ENCODE results near the gene SMTNL2. TPM values are rescaled to one million over a fixed set of nuclear protein-coding genes. Genes with fewer than 3 reads are reported as not detected.

The SMTNL2 gene
- polyA plus RNA-seq (ENCODE audit: insufficient read length in 4 of 4), result 10 to 100 TPM; 55.0 to 66.4 (median 60.5) TPM

DNA sequence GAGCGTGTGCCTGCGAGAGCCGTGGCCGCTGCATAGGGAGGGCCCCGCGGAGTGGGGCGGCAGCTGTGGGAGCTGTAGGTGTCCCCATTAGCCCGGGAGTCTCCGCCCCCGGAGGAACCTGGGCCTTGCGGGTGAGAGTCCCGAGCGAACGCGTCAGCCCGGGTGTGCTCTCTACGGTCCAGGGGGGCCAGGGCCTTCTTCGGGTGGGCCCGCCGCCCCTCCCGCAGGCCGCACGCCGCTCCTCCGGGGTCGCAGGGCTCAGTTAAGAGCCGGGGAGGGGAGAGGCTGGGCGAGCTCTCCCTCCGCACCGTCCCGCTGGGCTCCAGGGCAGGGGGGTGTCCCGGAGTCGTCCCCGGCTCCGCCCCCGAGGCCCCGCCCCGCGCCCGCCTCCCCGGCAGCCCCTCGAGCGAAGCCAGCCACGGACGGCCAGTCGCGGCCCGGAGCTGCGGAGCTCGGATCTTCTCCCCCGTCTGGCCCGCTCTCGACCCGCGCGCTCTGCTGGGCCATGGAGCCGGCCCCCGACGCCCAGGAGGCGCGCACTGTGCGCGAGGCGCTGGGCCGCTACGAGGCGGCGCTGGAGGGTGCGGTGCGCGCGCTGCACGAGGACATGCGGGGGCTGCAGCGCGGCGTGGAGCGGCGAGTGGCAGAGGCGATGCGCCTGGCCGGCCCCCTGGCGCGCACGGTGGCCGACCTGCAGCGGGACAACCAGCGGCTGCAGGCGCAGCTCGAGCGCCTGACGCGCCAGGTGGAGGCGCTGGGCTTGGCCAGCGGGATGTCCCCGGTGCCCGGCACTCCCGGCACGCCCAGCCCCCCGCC lies at the start of gene SMTNL2:
TSS of gene SMTNL2 (plus strand) at position 429 of the 816 bp plus-strand sequence. CDS start at position 506, 77 bp downstream.
- DNase-seq (ENCODE audit: low read depth in 4 of 4, low spot score in 3 of 4), result peak in 1 of 4 donors; percentile 74

DNA sequence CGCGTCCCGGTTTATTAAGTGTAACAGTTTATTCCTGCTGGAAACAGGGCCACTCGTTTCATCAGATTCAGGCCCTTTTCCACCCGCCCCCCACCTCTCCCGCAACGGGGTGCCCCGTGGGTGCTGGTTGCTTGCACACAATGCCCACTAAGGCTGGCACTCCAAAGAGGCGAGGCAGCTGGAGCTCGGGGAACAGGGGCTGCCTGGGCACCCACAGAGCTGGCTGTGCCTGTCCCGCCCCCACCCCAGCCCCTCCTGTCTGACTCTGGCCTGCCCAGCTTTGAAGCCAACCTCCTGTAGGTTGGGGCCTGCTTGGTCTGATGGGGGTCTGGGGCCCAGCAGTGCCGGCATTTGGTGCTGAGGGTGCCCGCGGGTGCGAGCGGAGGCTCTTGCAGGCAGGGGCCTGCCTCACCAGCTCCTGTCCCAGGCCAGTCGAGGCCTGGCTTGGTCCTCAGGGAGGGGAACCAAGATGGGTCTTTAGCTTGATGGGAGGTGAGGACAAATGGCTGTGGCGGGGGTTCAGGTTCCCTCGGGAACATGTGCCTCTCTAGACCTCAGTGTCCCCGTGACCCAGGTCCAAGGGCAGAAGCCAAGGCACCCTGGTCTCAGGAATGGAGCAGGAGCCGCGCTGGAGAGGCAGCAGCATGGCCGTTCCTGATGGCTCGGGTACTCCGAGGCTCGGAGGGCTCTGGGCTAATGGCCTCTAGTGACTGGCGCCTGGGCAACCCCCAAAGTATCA lies 49.2 kb upstream of the SMTNL2 start:
- no peak for DNase-seq (ENCODE audit: low read depth in 4 of 4, low spot score in 3 of 4)

DNA sequence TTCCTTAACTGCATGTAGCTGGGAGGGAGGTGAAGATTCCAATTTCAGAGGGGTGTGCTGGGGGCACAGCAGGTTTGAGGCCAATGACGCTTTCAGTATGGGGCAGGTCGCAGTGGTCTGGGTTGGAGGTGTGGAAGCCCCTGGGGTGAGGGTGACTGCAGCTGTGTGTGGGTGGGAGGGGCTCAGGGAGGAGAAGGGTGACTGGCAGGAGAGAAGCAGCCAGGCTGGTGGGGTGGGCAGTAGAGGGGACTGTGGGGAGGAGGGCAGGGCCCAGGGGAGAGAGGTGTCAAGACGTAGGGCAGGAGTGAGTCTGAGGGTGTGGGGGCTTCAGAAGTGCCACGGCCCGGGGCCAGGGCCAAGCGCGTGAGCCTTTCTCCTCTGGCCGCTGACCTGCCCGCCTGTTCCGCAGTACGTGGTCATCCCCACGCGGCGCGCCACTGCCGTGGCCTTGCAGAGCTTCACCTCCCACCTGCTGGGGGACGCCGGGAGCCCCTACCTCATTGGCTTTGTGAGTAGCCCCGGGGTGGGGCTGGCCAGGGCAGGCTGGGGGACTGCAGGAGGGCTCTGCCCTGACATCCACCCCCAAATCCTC lies 48.6 kb upstream of the SMTNL2 start:
- no peak for DNase-seq (ENCODE audit: low read depth in 4 of 4, low spot score in 3 of 4)

DNA sequence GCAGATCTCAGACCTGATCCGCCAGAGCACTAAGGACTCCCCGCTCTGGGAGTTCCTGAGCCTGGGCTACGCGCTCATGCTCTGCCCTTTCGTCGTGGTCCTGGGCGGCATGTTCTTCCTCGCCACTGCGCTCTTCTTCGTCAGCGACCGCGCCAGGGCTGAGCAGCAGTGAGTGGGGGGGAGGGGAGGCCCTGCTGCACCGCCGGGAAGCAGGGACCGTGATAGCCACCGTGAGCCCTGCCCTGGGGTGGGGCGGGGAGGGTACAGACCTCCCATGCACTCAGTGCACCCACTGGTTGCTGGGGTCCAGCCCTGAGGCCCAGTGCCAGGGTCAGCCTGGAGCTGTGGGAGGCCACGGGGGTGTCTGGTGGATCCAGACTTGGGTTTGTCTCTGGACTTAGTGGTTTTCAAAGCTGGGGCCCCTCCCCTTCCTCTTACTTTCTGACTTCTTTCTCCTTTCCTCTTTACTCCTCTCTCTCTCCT lies 48.0 kb upstream of the SMTNL2 start:
- DNase-seq (ENCODE audit: low read depth in 4 of 4, low spot score in 3 of 4), result no peak

DNA sequence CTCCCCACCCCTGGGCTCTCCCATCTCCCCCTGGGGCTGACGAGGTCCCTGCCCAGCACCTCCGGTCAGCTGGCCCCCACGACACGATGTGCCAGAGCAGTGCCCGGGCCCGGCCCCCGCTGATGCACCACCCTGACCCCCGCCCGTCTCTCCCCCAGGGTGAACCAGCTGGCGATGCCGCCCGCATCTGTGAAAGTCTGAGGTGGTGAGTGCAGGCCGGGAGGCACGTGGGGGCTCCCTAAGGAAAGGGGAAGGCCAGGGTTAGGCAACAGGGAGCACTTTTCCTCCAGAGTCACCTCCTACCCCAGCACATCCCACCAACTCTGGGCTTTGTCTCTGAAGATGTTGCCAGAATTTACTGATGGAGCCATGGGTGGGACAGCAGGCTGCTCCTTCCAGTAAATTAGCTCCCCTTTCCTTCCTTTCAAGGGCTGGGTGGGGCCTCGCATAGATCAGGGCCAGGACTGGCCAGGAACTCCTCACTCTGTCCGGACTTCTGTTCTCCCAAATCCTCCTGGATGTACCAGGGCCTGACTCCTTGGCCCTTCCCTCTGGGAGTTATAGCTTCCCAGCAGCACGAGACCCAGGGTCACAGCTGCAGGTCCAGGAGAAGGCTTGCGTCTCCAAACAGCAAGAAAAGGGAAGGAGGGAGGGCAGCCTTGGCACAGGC lies 47.5 kb upstream of the SMTNL2 start:
- DNase-seq (ENCODE audit: low read depth in 4 of 4, low spot score in 3 of 4), result no peak

DNA sequence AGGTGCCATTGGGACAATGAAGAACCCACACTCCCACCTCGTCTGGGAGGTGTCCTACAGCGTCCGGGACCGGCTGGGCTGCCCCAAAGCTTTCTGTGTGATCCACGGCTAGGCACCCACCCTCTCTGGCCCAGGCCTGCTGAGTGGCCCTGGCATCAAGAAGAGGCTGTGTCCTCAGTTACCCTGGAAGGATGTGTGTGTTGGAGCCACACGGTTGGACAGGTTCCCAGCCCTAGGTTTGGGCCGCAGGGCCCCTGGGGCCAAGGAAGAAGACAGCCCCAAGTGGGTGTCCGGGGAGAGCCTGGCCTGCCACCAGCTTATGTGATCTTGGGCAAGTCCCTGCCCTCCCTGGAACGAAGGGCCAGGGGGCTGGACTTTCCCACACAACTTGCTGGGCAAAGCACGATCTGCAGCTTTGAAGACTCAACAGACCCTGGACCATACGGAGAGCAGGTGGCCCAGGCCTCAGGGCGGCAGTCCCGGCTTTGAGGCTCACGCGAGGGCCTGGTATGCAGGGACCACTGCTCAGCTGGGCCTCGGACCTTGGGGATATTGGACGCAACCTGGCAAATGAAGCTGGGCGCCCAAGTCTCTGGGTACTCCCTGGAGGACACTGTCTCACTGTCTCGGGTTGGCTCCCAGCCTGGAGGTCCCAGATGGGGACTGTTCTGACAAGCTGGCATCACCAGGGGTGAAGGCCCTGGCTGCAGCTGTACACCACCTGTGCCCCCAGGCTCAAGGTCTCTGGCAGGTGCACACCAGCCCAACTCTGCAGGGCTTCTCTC lies 46.7 kb upstream of the SMTNL2 start:
- DNase-seq (ENCODE audit: low read depth in 4 of 4, low spot score in 3 of 4), result no peak

DNA sequence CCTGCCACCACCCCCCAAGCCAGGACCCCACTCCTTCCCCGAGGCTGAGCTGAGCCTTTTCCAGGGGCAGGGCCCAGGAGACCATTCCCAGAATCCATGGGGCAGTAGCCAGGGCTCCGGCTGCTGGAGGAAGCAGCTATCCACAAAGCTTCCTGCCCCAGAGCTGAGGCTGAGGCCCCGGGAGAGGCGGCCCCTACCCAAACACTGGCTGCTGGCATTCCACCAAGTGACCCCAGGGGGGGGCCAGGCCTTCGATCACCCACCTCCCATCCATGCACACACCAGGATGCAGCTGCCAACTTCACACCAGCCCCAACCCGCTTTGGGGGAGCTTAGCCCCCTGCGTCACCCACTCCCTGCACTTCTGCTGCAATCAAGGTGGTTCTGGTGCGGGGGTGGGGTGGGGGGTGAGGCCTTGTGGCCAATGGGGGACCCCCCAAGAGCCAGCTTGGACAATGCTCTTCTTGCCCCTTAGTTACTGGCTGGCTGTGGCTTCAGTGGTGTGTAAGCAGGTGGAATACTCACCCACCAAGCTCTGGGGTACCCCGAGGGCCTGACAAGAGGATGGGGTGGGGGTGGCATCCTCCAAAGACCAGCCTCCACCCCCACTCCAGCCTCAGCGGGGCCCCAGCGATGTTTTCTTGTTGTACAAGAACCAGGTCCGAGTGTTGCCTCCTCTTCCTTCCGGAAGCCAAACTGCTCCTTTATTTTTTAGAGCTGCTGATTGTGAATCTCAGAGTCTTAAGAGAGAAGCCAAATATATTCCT lies 45.9 kb upstream of the SMTNL2 start:
- DNase-seq (ENCODE audit: low read depth in 4 of 4, low spot score in 3 of 4), result no peak

DNA sequence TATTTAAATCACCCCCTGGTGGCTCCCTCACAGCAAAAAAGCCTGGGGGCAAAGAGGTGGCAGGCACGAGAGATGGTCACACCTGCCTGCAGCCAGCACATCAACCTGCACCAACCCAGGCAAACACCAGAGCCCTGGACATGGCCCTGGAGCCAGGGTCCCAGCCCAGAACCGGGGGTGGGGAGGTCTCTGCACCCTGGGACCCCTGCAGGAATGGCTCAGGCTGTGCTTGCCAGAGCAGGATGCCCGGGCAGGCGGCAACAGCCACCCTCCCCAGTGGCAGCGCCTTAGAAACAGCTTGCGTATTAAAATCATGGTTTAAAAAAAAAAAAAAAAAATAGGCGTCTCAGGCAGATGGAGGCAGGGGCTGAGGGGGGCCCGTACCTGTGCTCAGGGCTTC lies 45.3 kb upstream of the SMTNL2 start:
- no peak for DNase-seq (ENCODE audit: low read depth in 4 of 4, low spot score in 3 of 4)

DNA sequence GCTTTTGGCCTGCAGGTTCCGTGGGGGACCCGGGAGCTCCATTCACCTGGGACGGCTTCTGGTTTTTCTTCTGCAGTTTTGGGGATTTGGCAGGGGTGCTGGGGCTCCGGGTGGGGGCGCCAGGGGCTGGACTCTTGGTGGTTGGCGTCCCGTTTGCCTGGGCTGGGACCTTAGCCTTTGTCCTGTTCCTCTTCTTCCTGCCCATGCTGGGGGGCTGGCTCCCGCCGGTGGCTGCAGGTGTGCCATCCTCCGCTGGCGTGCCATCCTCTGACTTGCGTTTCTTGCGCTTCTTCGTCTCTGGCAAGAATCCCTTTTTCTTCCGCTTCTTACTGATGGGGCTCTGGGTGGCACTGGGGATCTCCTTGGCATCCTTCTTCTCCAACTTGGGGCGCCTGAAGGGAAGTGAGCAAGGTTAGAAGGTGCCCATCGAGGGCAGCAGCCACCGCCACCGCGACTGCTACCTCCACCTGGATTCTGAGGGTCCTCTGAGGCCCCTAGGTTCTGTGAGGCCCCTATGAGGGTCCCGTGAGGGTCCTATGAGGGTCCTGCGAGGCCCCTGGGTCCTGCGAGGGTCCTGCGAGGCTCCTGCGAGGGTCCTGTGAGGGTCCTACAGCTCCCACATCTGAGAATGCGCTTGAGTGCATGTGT lies 44.6 kb upstream of the SMTNL2 start:
- no peak for DNase-seq (ENCODE audit: low read depth in 4 of 4, low spot score in 3 of 4)

DNA sequence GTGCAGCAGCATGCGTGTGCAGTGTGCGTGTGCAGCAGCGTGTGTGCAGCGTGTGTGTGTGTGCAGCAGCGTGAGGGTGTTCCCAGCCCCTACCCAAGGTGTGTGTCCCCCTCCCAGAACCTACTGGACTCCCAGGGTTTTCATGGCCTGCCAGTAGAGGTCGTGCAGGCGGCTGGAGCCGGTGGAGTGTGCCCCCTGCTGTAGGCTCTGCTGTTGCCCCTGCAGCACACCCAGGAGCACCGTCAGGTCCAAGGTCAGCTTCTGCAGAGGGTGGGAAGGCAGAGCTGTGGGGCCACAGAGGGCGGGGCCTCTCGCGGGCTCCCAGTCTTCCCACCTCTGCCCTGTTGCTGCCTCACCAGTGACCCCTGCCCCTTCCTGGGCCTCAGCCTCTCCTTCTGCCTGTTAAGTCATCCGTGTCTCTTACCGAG lies 44.1 kb upstream of the SMTNL2 start:
- DNase-seq (ENCODE audit: low read depth in 4 of 4, low spot score in 3 of 4), result no peak

DNA sequence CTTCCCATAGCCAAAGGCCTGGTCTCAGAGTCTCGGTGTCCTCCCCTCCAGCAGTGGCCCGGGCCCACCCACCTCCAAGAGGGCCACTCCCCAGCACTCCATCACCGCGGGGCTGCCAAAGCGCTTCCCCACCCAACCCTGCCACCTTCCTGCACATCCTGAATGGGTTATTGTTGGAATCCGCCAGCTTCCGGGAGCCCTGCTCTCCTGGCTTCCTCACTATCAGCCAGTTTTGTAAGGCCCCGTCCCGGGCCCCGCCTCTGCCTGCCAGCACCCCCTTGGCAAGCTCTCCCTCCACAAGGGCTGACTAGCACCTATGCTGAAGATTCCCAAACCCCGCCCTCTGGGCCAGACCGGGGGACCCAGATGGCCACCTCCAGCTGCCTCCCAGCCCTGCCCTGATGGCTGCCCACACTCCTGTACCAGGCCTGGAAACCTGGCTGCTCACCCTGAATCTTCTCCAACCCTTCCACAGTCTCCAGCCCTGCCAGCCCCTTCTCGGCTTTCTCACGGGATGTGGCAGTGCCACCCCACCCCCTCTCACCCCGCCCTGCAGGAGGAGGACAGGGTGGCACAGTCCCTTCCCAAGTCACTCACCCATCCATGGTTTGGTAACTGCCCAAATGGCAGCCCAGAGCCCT lies 43.5 kb upstream of the SMTNL2 start:
- DNase-seq (ENCODE audit: low read depth in 4 of 4, low spot score in 3 of 4), result no peak

DNA sequence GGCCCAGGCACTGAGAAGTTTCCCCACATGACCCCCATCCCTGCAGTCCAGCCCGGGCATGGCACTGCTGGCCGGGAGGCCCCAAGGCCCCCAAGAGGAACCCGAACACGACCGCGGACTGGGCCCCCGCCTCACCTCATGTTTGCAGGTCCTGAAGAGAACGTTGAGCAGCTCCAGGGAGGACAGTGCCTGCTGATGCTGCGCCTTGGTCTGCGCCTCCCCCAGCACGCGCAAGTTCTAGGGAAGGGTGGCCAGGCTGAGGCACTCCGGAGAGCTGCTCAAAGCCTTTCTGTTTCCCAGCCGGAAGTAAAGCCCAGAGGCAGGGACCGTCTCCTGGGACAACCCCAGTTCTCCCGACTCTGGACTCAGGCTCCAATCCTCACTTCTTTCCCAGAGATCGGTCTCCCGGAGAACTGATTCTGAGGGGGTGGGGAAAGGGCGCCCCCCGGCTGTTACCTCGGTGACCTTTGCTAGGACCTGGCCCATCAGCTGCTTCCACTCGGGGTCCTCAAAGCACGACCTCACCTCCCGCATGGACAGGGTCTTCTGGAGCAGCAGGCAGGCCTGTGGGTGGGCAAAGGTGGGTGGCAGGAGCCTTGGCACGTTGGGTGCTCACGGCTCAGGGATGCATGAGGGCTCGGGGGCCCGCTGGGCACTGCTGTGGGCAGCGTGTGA lies 42.9 kb upstream of the SMTNL2 start:
- no peak for DNase-seq (ENCODE audit: low read depth in 4 of 4, low spot score in 3 of 4)

DNA sequence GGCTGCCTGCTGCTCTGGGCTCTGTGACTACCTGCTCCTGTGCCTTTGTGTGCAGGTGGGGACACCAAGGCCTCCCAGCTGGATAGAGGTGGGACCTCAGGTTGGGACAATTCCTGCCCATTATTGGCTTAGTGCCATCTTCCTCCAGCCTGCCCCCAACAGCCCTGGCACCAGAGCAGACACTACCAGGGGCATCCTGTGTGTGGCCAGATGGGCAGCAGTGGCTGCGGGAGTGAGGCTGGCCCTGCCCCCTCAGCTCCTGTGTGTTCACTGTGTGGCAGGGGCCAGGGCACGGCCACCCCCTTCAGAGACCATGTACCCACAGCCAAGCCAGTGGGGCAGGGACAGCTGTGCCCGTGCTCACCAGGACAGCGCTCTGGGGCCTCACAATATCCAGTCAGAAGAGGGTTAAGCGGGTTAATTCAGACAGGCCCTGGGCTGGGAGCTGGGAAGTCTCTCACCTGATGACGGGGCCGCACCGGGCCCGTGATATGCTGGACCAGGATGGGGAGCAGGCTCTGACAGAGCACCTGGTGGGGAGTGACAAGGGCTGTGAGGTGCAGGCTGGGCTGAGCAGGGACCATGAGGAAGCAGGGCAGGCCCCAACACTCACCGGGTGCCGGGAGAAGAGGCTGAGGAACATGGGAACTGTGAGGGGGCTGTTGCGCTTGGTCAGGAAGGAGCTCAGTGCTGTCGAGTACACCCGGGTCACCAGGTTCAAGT lies 42.2 kb upstream of the SMTNL2 start:
- DNase-seq (ENCODE audit: low read depth in 4 of 4, low spot score in 3 of 4), result no peak

DNA sequence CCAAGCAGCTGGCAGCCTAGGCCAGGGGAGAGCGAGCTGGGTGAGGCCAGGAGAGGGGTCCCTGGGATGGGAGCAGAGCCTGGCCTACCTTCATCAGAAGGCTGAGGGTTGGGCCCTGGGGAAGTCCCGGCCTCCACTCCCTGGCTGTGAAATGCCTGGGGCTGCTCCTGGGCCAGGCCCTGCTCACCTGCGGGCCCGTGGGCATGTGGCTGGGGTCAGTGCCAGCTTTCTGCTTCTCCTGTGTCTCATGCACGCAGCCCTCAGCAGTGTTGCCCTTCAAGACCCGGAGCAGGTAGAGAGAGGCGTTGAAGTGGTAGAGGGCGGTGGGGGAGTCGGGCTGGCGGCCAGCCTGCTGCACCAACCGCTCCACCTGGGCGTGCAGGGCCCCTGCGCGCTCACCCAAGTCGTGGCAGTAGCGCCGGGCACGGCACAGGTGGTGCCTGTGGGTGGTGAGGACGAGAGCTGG lies 41.6 kb upstream of the SMTNL2 start:
- DNase-seq (ENCODE audit: low read depth in 4 of 4, low spot score in 3 of 4), result no peak

DNA sequence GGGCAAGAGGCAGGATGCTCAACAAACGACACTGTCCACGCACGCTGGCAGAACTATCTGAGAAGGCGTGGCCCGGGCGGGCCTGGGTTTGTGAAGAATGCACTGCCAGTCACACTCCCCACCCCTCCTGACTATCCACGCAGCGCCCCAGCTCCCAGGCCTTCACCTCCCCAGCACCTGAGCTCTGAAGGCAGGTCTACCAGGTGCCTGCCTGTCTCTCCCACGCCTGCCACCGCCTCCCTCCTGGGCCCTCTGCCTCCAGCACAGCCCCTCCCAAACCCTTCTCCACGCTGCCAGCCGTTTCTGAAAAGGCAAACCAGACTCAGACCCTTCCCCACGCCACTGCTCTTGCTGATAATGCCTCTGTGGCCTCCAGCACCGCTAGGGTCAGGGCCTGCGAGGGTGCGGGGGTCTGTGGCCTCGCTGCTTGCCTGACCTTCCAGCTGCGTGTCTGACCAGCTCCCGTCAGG lies 40.7 kb upstream of the SMTNL2 start:
- DNase-seq (ENCODE audit: low read depth in 4 of 4, low spot score in 3 of 4), result no peak

DNA sequence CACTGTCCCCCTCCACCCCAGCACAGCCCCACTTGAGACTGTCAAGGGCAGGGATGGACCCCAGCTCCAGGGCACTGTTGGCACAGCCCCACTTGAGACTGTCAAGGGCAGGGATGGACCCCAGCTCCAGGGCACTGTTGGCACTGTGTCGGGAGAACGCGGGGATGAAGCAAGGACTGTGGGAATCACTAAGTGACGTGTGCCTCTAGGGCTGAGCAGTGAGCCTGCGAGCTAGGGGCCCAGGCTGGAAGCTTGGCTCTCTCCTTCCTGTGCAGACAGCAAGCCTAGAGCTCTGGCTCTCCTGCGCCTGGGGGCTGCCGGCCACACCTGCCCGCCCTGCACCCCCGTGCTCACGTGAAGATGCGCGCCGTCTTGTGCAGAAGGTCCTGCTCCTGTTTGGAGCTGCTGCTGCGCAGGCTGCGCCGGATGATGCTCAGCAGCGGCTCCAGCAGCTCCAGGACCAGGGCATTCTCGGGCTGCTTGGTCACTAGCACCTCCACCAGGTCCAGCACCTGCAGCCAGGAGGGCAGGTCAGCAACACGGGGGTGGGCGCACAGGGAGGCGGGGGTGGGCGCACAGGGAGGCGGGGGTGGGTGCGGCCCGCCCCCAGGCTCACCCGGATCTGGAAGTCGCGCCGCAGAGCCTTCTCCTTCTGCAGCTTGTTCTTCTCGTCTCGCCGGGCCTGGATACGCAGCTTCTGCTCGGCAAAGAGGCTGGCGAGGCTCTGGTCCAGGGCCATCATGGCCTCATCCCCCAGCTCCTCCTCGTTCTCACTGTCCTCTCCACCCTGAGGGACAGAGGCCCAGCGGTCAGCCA lies 40.0 kb upstream of the SMTNL2 start:
- no peak for DNase-seq (ENCODE audit: low read depth in 4 of 4, low spot score in 3 of 4)

Measured in right renal pelvis (tissue), 4 donors.